HEK293 (cell line): ENCODE measurements around the gene COX20.

ENCODE experiments used
- BCL11B ChIP-seq: fragments of 450-650 bp; formaldehyde crosslinking; IDR thresholded peaks from 2 replicates; pipeline ENCODE4 v1.5.1; 2016; ENCODE audit warnings: low read depth, missing biosample characterization, missing genetic modification characterization
- GLI2 ChIP-seq: fragments of 450-650 bp; formaldehyde crosslinking; IDR thresholded peaks from 2 replicates; pipeline ENCODE4; 2017; ENCODE audit warnings: missing biosample characterization, missing genetic modification characterization, low read depth, borderline replicate concordance
- GLIS1 ChIP-seq: fragments of 450-650 bp; formaldehyde crosslinking; IDR thresholded peaks from 2 replicates; pipeline ENCODE4 v1.5.1; 2016; ENCODE audit warnings: missing biosample characterization, missing genetic modification characterization
- GLIS2 ChIP-seq: fragments of 450-650 bp; formaldehyde crosslinking; IDR thresholded peaks from 2 replicates; pipeline ENCODE4 v1.5.1; 2016; ENCODE audit warnings: missing biosample characterization, missing genetic modification characterization
- HIC1 ChIP-seq: fragments of 450-650 bp; formaldehyde crosslinking; IDR thresholded peaks from 2 replicates; pipeline ENCODE4 v1.5.1; 2016; ENCODE audit warnings: missing biosample characterization, missing genetic modification characterization
- KLF10 ChIP-seq: fragments of 450-650 bp; IDR thresholded peaks from 2 replicates; pipeline ENCODE4 v1.5.1; 2018; ENCODE audit warnings: missing biosample characterization, mild to moderate bottlenecking, missing genetic modification characterization
- MZF1 ChIP-seq: fragments of 450-650 bp; formaldehyde crosslinking; IDR thresholded peaks from 2 replicates; pipeline ENCODE4 v1.5.1; 2017; ENCODE audit warnings: missing biosample characterization, missing genetic modification characterization, borderline replicate concordance
- PRDM6 ChIP-seq: fragments of 450-650 bp; formaldehyde crosslinking; IDR thresholded peaks from 2 replicates; pipeline ENCODE4 v1.5.1; 2017; ENCODE audit warnings: missing biosample characterization, missing genetic modification characterization
- ZBTB48 ChIP-seq: fragments of 450-650 bp; formaldehyde crosslinking; IDR thresholded peaks from 2 replicates; pipeline ENCODE4 v1.5.1; 2016; ENCODE audit warnings: missing biosample characterization, missing genetic modification characterization
- ZBTB7A ChIP-seq: fragments of 450-650 bp; formaldehyde crosslinking; IDR thresholded peaks from 2 replicates; pipeline ENCODE4 v1.5.1; 2016; ENCODE audit warnings: low read depth, missing biosample characterization, missing genetic modification characterization
- ZFHX2 ChIP-seq: fragments of 450-650 bp; formaldehyde crosslinking; conservative IDR thresholded peaks from 2 replicates; pipeline ENCODE4 v1.5.1; 2016; ENCODE audit warnings: missing biosample characterization, missing genetic modification characterization
- ZFP69B ChIP-seq: fragments of 450-650 bp; formaldehyde crosslinking; IDR thresholded peaks from 2 replicates; pipeline ENCODE4 v1.5.1; 2016; ENCODE audit warnings: missing biosample characterization, missing genetic modification characterization
- ZNF133 ChIP-seq: fragments of 450-650 bp; formaldehyde crosslinking; IDR thresholded peaks from 2 replicates; pipeline ENCODE4 v1.5.1; 2016; ENCODE audit warnings: missing biosample characterization, missing genetic modification characterization
- ZNF184 ChIP-seq: fragments of 450-650 bp; IDR thresholded peaks from 2 replicates; pipeline ENCODE4 v1.5.1; 2018; ENCODE audit warnings: missing biosample characterization, mild to moderate bottlenecking, missing genetic modification characterization
- ZNF214 ChIP-seq: fragments of 450-650 bp; formaldehyde crosslinking; IDR thresholded peaks from 2 replicates; pipeline ENCODE4 v1.5.1; 2017; ENCODE audit warnings: missing biosample characterization, mild to moderate bottlenecking, missing genetic modification characterization, borderline replicate concordance
- ZNF24 ChIP-seq: fragments of 450-650 bp; formaldehyde crosslinking; IDR thresholded peaks from 2 replicates; pipeline ENCODE4 v1.5.1; 2016; ENCODE audit warnings: missing biosample characterization, missing genetic modification characterization
- ZNF324 ChIP-seq: fragments of 450-650 bp; formaldehyde crosslinking; IDR thresholded peaks from 2 replicates; pipeline ENCODE4 v1.5.1; 2016; ENCODE audit warnings: missing biosample characterization, missing genetic modification characterization
- ZNF335 ChIP-seq: fragments of 450-650 bp; formaldehyde crosslinking; conservative IDR thresholded peaks from 2 replicates; pipeline ENCODE4 v1.5.1; 2016; ENCODE audit warnings: missing biosample characterization, missing genetic modification characterization
- ZNF354C ChIP-seq: fragments of 450-650 bp; formaldehyde crosslinking; IDR thresholded peaks from 2 replicates; pipeline ENCODE4 v1.5.1; 2016; ENCODE audit warnings: missing biosample characterization, missing genetic modification characterization, low read depth, borderline replicate concordance
- ZNF366 ChIP-seq: fragments of 450-650 bp; formaldehyde crosslinking; conservative IDR thresholded peaks from 2 replicates; pipeline ENCODE4 v1.5.1; 2016; ENCODE audit warnings: missing biosample characterization, missing genetic modification characterization
- ZNF391 ChIP-seq: fragments of 450-650 bp; formaldehyde crosslinking; IDR thresholded peaks from 2 replicates; pipeline ENCODE4 v1.5.1; 2016; ENCODE audit warnings: low read depth, missing biosample characterization, missing genetic modification characterization, borderline replicate concordance
- ZNF394 ChIP-seq: fragments of 450-650 bp; formaldehyde crosslinking; IDR thresholded peaks from 2 replicates; pipeline ENCODE4 v1.5.1; 2016; ENCODE audit warnings: missing biosample characterization, missing genetic modification characterization, mild to moderate bottlenecking, moderate library complexity, borderline replicate concordance
- ZNF544 ChIP-seq: fragments of 450-650 bp; formaldehyde crosslinking; IDR thresholded peaks from 2 replicates; pipeline ENCODE4 v1.5.0; 2017; ENCODE audit warnings: missing biosample characterization, missing genetic modification characterization
- ZNF600 ChIP-seq: fragments of 450-650 bp; formaldehyde crosslinking; IDR thresholded peaks from 2 replicates; pipeline ENCODE4 v1.5.1; 2016; ENCODE audit warnings: missing biosample characterization, missing genetic modification characterization
- ZNF621 ChIP-seq: fragments of 450-650 bp; formaldehyde crosslinking; IDR thresholded peaks from 2 replicates; pipeline ENCODE4 v1.5.1; 2017; ENCODE audit warnings: missing biosample characterization, missing genetic modification characterization
- ZNF624 ChIP-seq: fragments of 450-650 bp; formaldehyde crosslinking; IDR thresholded peaks from 2 replicates; pipeline ENCODE4 v1.5.1; 2017; ENCODE audit warnings: missing biosample characterization, missing genetic modification characterization
- ZNF639 ChIP-seq: fragments of 450-650 bp; formaldehyde crosslinking; IDR thresholded peaks from 2 replicates; pipeline ENCODE4 v1.5.1; 2016; ENCODE audit warnings: missing biosample characterization, missing genetic modification characterization
- ZNF677 ChIP-seq: fragments of 450-650 bp; IDR thresholded peaks from 2 replicates; pipeline ENCODE4 v1.5.0; 2018; ENCODE audit warnings: missing biosample characterization, mild to moderate bottlenecking, missing genetic modification characterization, moderate library complexity
- ZSCAN4 ChIP-seq: fragments of 450-650 bp; formaldehyde crosslinking; IDR thresholded peaks from 2 replicates; pipeline ENCODE4 v1.5.1; 2017; ENCODE audit warnings: missing biosample characterization, missing genetic modification characterization
- ZXDB ChIP-seq: fragments of 450-650 bp; formaldehyde crosslinking; IDR thresholded peaks from 2 replicates; pipeline ENCODE4 v1.5.1; 2016; ENCODE audit warnings: missing biosample characterization, missing genetic modification characterization
- TF ChIP-seq, protein P1 (sequence below): fragments of 450-650 bp; formaldehyde crosslinking; IDR thresholded peaks from 2 replicates; pipeline ENCODE4 v1.5.1; 2016; ENCODE audit warnings: missing biosample characterization, missing genetic modification characterization

Gene COX20

GRCh38 chr1:244834543-244835275 is 749 bp upstream of the COX20 start (continued):
- TF ChIP-seq, protein P1, sequence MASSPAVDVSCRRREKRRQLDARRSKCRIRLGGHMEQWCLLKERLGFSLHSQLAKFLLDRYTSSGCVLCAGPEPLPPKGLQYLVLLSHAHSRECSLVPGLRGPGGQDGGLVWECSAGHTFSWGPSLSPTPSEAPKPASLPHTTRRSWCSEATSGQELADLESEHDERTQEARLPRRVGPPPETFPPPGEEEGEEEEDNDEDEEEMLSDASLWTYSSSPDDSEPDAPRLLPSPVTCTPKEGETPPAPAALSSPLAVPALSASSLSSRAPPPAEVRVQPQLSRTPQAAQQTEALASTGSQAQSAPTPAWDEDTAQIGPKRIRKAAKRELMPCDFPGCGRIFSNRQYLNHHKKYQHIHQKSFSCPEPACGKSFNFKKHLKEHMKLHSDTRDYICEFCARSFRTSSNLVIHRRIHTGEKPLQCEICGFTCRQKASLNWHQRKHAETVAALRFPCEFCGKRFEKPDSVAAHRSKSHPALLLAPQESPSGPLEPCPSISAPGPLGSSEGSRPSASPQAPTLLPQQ (tag by site-specific recombination): peak; percentile 99
- TF ChIP-seq ZBTB7A (peak; percentile 10; the same call in 1 of the 2 replicates), ZNF133 (0 out of 2 replicates have a peak, but pooled peaks have one; percentile 20), ZNF324 (tag by site-specific recombination) (peak; percentile 14), GLIS2 (tag by site-specific recombination) (peak; percentile 91), ZNF184 (peak; percentile 29; the same call in 1 of the 2 replicates), ZNF391 (tag by site-specific recombination) (peak; percentile 78; the same call in 1 of the 2 replicates), BCL11B (tag by site-specific recombination) (peak; percentile 88), ZNF639 (tag by site-specific recombination) (no peak; the same call in 1 of the 2 replicates), GLI2 (tag by site-specific recombination) (0 out of 2 replicates have a peak, but pooled peaks have one; percentile 17), ZNF624 (tag by site-specific recombination) (no peak; the same call in 1 of the 2 replicates), PRDM6 (tag by site-specific recombination) (peak; percentile 58), ZXDB (tag by site-specific recombination) (peak; percentile 16), ZNF621 (tag by site-specific recombination) (no peak), MZF1 (tag by site-specific recombination) (peak; percentile 50), GLIS1 (no peak), ZNF214 (tag by site-specific recombination) (peak; percentile 7; the same call in 1 of the 2 replicates), ZBTB48 (tag by site-specific recombination) (peak; percentile 94), ZNF24 (tag by site-specific recombination) (peak; percentile 67; the same call in 1 of the 2 replicates), ZFHX2 (tag by site-specific recombination) (peak; percentile 93), ZNF366 (peak; percentile 95), ZNF354C (no peak), ZFP69B (peak; percentile 96), ZNF394 (tag by site-specific recombination) (peak; percentile 23), HIC1 (tag by site-specific recombination) (peak; percentile 34), ZNF544 (tag by site-specific recombination) (no peak), ZNF600 (tag by site-specific recombination) (no peak), ZSCAN4 (no peak; the same call in 1 of the 2 replicates), ZNF677 (tag by site-specific recombination) (no peak; the same call in 1 of the 2 replicates), ZNF335 (tag by site-specific recombination) (peak; percentile 93; the same call in 1 of the 2 replicates), KLF10 (tag by site-specific recombination) (peak; percentile 87)
